Measurements from ENCODE around the gene SLC44A3.

- TF ChIP-seq POLR2A (IDR thresholded peaks at IDR 0.05) = no peak
- no peak for TF ChIP-seq CTCF (IDR thresholded peaks at IDR 0.05 in 8 of 11, conservative IDR thresholded peaks at IDR 0.05 in 3 of 11)
- TF ChIP-seq POLR2AphosphoS5 (IDR thresholded peaks at IDR 0.05) = no peak
Observed at GRCh38 chr1:94773296-94773809, 46.8 kb upstream of the SLC44A3 start.

Measured in spleen (tissue), 7 donors.